ENCODE data around the gene FARP2.
"Not testable (repeated sequence)": the region's sequence is repeated elsewhere in the genome, so short reads cannot be mapped to it uniquely, and the experiment has no call there.

DNA sequence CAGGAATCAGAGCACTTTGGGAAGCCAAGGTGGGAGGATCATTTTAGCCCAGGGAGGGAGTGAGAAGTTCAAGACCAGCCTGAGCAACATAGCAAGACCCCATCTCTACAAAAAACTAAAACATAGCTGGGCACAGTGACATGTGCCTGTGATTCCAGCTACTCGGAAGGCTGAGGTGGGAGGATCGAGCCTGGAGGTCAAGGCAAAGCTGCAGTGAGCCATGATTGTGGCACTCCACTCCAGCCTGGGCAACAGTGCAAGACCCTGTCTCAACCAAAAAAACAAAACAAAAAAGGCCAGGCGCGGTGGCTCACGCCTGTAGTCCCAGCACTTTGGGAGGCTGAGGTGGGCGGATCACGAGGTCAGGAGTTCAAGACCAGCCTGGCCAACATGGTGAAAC is 94.0 kb downstream of the FARP2 start:
- TF ChIP-seq CTCF, EP300 (IDR thresholded peaks at IDR 0.05): not testable (repeated sequence)
